Measurements from ENCODE around the gene NBPF1.
"Not testable (repeated sequence)": the region's sequence is repeated elsewhere in the genome, so short reads cannot be mapped to it uniquely, and the experiment has no call there.

NBPF1 gene

DNA sequence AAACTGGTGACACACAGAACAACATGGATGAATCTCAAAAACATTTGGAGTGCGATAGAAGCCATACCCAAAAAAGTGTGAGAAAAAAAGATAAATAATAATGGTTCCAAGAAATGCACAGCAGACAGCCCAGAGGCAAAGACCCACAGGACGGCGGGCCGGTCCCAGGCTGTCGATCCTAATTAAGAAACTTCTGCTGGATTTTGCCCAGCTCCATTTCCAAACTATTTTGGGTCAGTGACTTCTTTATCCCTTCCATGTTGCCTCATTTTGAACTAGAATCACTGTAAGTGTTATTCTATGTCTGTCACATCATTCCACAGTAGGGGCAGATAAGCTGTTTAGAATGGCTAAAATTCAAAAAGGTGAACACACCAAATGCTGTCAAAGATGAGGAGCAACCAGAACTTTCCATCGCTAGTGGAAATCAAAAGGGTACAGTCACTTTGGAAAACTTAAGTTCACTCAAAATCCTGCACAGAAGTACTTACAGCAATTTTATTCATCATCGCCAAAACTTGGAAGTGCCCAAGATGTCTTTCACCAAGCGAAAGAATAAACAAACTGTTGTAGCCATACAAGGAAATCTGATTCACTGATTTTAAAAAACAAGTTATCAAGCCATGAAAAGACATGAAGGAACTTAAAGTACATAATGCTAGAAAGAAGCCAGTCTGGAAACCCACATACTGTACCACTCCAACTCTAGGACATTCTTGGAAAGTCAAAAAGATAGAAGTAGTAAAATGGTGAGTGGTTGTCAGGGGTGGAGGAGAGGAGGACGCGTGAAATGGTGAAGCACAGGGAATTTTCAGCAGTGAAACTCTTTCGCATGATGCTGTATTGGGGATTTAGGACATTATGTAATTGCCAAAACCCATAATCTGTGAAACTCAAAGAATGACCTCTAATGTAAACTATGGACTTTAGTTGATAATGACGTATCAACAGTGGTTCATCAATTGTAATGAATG is 7.5 kb downstream of the NBPF1 start:
- DNase-seq = no peak

GRCh38 chr1:16605213-16605525 is 8.2 kb downstream of the NBPF1 start:
- no peak for DNase-seq

DNA sequence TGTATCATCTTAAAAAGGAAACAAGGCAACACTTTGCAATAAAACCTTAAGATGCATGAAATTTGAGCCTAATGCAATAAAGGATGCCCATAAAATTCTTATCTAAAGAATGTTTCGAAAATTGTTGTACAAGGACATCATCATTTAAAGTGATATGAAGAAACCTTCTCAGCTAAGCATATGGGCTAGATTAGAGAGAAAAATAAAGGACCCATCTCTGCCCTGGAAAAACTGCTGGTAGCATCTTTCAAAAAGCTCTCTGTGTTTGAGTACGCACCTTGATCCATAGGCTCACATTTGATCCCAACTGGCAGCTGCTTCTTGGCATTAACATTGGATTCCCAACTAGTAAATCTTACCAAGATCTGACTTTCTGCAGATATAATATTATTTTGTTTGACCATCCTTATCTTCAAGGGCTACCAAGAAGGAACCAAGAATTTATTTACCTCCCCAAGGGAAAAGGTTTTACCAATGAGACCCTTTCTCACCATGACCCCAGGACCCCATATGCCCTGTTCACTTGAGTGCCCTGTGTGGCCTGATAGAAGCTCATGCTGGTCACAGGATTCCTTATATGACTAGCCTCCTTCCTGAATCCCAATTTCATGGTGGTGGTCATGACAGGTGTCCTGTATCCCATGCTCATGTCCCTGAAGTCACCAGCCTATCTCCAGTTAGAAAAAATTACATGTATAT is 8.7 kb downstream of the NBPF1 start:
- not testable (repeated sequence) for DNase-seq

GRCh38 chr1:16603623-16604022 is 9.7 kb downstream of the NBPF1 start:
- not testable (repeated sequence) for DNase-seq

DNA sequence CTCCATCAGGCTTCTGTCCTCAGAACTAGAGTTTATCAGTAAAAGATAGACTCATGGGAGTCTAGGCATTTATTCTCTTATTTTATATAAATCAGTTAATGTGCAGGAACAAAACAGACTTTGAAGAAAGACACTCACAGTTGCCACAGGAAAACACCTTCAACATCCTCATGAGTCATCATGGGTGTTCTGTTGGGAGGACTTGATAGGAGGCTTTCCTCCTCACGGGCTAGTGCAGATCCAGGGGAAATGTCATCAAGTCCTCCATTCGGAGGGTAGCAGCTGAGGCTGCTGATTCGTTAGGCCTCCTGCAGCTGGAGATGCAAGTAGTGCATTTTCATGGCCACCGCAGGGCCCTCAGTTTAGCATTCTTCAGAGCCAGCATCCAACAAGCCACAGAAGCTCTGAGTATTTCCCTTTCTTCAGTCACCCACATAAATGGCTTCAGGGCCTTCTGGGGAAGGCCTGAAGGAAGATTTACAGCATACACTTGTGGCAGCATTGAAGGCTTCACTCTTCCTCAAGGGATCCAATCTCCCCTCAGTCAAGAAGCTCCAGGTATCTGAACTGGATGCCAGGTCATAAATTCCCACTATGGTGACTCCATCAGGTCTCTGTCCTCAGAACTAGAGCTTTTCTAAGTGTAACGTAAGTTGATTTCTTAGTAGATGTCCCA is 10.9 kb downstream of the NBPF1 start:
- DNase-seq = not testable (repeated sequence)

GRCh38 chr1:16600855-16601786 is 12.2 kb downstream of the NBPF1 start:
- not testable (repeated sequence) for DNase-seq

GRCh38 chr1:16599326-16599725 is 14.0 kb downstream of the NBPF1 start:
- not testable (repeated sequence) for DNase-seq

GRCh38 chr1:16595216-16595615 is 18.1 kb downstream of the NBPF1 start:
- not testable (repeated sequence) for DNase-seq

DNA sequence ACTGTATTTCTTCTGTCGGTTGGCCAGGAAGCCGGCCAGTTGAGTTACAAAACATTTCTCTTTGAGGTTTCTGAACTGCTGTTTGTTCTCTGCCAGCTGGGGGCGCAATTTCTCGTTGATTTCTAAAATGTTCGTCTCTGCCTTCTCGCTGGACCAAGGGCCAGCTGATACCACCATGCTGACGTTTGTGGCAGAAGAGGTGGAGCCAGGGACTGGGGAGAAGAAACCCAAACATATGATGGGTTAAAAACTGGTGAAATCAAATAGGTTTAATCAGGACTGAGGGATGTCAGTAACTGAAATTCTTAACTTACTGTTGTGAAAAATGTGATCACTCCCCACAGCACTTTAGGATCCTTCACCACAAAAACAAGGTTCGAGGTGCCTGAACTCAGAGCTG is 21.5 kb downstream of the NBPF1 start:
- DNase-seq = not testable (repeated sequence)

DNA sequence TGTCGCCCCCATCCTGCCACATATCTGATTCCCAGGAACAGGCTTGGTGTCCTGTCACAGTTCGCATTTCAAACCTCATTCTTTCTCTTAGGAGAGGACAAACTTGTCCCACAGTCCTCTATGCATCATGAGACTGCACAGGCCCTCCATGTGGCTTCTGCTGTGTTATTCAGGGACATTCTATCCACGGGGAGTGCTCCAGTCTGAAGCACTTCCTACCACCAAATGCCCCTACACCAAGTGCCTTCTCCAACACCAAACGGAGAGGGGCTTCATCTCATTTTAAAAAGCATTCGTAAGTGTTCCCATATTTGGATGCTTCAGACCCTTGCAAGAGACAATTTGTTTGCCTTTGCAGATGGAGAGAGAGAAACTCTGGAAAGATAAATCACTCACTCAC is 25.3 kb downstream of the NBPF1 start:
- not testable (repeated sequence) for DNase-seq

DNA sequence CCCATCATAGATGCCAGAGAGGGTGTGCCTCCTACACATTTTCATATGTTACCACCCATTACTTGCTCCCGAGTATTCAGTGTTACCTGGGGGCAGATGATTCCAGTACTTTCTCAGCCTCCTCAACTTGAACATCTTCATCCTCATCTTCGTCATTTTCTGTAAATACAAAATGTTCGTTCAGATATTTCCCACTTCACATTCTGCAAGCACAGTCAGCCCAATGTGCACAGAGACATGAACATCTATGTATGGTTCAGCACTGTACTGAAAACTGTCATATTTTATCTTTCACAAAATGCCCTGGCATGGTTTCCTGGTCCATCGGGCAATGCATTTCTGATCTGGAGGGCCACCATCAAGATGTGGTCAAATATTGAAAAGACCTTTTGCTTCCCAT is 25.7 kb downstream of the NBPF1 start:
- DNase-seq = not testable (repeated sequence)

GRCh38 chr1:16565324-16565723 is 48.0 kb downstream of the NBPF1 start:
- DNase-seq = not testable (repeated sequence)

- not testable (repeated sequence) for DNase-seq
Observed at GRCh38 chr1:16561035-16561434, 52.3 kb downstream of the NBPF1 start.

DNA sequence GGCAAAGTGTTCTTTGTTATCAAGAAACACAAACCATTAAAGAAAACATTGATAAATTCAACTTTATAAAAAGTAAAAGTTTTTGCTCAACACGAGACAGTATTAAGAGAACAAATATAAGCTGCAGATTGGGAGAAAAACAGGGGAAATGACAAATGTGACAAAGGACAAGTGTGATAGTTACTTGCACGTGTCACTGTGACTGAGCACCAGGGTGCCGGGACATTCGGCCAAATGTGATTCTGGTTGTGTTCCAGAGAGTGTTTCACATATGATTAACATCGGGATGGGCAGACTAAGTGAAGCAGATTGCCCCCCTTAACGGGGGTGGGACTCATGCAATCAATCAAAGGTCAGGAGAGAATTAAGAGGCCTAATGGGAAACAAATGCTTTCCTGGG is 52.9 kb downstream of the NBPF1 start:
- not testable (repeated sequence) for DNase-seq

GRCh38 chr1:16559688-16560087 is 53.7 kb downstream of the NBPF1 start:
- not testable (repeated sequence) for DNase-seq

DNA sequence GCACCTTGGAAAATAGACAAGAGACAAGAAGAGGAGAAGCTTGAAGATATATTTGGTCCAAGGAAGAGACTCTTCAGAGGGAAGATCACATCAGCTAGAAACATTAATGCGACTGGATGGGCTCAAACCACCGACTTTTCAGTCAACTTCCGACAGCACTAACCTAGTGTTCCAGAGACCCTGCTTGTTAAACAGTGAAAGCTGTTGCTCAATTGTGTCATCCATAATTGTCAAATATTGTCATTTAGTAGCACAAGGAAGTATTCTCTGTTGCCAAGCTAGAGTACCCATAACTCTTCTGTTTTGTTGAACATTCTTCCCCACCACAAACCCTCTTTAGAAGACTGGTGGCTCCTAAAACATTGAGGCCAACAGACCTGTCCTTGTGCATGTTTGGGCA is 56.3 kb downstream of the NBPF1 start:
- not testable (repeated sequence) for DNase-seq

GRCh38 chr1:16553244-16553643 is 60.1 kb downstream of the NBPF1 start:
- DNase-seq = not testable (repeated sequence)

DNA sequence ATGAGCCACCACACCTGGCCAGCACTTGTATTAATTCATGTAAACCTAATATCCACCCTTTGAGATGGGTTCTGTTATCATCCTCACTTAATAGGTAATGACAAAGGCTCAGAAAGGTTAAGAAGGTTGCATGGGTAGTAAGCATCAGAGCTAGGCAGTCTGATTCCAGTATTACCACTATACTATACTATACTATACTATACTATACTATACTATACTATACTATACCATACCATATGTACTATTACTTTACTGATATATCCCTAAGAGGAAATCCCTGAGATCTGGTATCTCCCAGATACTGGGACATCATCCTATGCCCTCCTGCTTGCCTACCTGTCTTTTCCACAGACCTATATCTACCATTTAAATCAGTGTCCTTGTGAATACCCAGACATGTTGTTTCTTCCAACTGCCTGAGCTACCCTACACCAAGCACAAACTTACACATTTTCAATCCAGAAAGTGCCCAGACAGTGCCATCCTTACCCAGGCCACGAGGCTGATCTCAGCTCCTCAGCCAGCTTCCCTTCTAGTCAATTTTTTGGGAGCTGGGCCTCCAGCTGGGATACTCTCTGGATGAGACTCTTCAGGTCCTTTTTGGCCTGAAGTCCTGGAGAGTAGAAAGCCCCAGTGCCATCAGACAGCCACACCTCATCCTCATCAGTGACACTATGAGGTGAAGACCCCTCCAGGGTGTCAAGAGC is 63.0 kb downstream of the NBPF1 start:
- DNase-seq = not testable (repeated sequence)

DNA sequence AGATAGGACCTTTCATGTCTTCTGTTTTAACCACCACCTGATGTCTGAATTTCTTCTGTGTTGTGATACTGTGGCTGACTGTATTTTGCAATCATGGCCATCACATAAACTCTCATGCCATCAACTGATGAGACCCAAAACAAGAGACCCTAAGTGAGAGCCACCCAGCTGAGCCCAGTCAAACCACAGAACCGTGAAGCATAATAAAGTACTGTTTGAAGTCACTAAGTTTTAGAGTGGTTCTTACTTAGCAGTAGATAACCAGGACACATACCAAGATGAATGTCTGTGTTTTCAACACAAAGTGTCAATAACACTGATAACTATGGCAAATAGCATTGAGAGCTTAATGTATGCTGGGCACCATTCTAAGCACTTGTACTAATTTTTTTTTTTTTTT is 63.8 kb downstream of the NBPF1 start:
- DNase-seq = not testable (repeated sequence)

DNA sequence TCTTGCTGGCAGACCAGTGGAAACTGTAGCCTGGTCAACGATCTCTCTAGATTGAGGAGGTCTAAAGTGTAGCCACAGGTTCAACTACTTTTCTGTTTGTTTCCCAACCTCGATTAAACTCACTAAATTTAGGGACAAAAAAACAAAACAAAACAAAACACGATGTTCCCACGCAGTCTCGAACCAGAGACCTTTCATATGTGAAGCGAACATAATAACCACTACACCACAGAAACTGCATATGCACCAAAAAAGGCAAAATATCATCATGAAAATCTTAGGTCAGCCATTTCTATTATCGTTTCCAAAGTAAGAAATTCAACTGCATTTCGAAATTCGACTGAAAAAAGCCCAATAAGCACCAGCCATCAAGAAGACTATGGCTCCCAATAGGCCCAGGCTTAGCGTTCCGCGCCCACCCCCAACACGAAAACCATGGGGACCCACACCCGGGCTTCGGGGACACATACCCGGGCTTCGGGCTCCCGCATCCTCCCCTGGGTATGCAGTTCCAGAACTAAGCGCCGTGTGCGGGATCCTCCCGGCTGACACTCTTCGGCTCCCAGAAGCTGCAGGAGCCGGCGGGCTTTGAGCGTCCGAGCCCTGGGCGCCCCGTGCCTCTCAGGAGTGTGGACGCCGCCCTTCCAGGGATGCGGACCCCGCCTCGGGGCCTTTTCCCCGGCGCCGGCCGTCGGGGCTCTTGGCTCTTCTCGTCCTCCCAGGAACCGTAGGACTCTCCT is 65.7 kb downstream of the NBPF1 start:
- DNase-seq = not testable (repeated sequence)

DNA sequence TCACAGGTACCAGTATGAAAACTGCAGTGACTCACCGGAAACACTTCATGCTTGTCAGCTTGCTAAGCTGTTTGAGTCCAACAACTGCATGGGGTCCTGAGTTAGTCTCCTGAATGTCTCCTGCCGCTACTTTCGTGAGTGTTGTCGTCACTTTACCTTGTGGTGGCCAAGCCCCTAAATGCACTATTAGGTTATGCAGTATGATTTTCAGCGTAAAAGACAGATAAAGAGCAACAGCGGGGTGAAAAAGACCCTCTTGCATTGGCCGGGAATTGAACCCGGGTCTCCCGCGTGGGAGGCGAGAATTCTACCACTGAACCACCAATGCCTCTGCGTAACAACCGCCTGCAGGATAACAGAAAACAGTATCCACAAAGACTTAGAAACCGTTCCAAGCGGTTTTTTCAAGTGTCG is 67.7 kb downstream of the NBPF1 start:
- DNase-seq = not testable (repeated sequence)
